HG02870 (cell line): Measurements from ENCODE around the gene ZBTB16.

Experiments
- ATAC-seq: cut with Tn5 transposase; IDR thresholded peaks from one replicate; pipeline ENCODE4 v1.9.1; 2021; ENCODE audit warnings: mild to moderate bottlenecking, moderate library complexity; ENCODE audit not compliant: unreplicated experiment

ZBTB16 gene

DNA sequence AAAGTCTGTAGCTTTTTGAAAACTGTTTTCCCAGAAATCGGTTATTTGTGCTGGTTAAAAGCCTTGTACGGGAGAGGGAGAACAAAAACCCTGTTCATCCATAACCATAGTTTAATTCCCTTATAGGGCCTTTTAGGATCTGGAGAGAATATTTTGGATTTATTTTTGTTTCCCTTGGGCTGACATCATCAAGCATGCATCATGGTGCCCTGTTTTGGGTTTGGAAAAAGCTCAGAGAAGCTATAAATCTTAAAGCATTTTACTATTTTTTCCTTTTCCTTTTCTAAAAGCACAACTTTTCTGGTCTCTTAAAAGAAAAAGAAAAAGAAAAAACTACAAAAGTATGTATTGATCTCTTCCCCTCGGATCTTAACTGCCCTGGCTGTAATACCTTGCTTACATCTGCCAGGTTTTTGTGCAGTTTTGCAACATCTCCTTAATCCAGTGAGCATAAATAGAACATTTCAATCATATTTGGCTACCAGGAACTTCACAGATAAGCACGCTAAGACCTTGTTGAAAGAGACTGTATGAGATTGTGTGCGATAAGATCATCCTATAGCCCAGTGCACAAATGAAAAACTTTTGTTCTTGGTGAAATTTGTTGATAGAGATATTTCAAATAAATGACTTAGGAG, 88.0 kb downstream of the ZBTB16 start:
- no peak for ATAC-seq

- no peak for ATAC-seq
Observed at GRCh38 chr11:114148013-114148382, 88.5 kb downstream of the ZBTB16 start.

DNA sequence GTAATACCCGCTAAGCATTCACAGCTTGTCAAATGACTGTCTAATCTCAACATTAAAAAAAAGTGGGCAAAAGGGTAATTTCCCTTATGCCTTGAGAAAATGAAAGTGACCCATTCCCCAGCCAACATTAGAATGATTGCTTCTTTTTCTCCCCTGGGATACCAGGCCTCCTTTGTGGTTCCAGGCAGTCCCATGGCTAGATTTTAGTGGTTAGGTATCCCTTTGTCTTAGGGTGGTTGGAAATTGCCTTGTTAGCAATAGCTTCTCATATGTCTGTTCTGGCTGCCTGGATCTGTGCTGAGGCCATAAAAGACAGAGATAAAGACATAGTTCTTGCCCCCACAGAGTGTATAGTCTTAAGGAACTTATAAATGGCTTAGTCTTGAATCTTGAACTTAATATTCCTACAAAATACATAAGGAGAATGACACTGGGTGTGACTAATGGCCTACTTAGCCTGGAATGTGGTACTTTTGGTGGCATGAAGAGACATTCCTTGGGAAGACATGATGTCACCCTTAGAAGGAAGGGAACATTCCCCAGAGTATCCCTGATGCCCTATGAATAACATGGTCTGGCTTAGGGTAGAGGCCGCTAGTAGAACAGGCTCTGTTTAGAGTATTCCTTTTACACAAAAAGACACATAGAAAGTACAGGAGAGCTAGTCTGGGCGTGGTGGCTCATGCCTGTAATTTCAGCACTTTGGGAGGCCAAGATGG, 90.3 kb downstream of the ZBTB16 start:
- ATAC-seq, result no peak

DNA sequence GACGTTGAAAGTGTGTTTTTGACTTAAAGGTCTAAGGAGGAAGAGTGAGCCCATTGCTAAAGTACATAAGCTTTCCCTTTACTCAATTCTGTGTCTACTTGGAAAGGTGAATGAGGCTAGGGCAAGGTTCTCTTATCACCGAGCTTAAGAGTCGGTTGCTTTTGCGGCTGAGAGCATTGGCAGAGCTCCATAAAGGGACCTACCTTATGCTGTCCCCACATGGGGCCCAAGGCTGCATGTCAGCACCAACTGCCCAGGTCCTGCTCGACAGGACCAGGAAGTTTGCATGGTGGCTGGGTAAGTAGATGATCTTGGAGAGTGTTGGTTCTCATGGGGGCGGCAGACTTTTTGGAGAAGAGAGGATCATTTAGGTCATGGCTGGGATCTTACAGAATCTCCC, 91.2 kb downstream of the ZBTB16 start:
- ATAC-seq, result no peak

DNA sequence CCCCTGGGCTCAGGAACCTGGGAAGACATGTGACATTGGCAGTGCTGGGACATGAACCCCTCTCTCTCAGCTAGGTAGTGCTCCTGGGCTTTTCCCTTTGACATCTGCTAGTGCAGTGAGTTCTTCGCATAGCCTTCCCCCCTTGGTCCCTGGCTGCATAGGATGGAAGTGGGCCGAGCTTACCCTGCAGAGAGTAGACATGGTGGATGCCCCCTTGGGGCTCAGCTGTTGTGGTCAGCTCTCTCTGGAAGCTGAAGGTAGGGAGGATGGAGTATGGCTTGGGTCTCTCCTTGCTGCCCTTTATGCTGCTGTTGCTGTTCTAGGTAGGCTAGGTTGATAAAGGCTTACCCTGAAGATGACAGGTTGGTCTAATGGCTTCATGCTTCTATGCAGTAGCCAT, 92.1 kb downstream of the ZBTB16 start:
- ATAC-seq, result no peak

DNA sequence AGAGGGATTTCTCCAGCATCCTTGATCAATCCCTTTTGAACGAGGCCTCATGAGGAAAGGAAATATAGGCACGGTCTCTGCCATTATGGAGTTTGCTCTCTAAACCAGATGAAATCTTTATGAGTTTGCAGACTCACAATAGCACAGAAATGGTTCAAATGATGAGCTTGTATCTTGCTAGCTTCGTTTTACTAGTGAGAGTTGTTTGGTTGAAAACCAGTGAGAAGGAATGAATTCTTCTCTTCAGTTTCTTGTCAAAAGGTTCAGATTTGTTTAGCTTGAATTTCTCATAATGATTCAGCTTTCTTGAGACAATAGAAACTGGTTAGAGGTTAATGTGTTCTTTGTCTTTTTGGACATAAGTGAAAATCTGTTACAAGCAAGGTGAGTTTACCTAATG, 92.7 kb downstream of the ZBTB16 start:
- no peak for ATAC-seq

DNA sequence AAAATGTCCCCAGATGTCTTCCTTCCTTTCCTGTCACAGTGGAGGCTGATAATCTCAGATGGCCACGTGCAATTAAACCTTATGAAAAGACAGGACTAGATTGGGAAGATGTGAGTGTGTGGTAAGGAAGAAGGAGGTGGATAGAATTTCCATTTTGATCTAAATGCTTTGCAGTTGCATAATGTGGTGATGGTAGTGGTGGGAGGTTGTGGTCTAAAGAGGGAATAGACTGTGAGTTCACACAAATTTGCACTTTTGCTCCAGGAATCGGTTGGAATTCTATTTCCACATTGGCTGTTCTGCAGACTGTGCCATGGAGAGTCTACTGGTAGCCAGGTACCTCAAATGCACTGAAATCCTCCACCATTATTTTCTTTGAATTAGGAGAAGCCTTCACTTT, 93.3 kb downstream of the ZBTB16 start:
- no peak for ATAC-seq

DNA sequence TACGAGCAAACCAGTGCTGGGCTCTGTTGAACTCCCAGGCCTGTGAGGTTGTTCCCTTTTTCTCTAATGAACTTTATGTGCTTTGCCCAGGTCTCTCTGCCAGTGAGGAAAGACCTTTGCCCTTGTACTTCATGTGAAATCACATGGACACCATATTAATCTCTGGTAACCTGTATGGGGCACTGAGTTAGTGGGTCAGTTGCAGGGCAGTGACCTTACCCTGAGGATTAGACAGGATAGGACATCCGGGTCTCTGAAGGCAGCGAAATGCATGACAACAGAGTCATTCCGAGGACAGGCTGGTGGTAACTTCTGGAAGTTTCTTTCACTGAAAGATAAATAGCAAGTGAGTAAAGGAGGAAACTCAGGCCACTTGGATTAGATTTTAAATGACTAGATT, 93.7 kb downstream of the ZBTB16 start:
- ATAC-seq, result no peak

DNA sequence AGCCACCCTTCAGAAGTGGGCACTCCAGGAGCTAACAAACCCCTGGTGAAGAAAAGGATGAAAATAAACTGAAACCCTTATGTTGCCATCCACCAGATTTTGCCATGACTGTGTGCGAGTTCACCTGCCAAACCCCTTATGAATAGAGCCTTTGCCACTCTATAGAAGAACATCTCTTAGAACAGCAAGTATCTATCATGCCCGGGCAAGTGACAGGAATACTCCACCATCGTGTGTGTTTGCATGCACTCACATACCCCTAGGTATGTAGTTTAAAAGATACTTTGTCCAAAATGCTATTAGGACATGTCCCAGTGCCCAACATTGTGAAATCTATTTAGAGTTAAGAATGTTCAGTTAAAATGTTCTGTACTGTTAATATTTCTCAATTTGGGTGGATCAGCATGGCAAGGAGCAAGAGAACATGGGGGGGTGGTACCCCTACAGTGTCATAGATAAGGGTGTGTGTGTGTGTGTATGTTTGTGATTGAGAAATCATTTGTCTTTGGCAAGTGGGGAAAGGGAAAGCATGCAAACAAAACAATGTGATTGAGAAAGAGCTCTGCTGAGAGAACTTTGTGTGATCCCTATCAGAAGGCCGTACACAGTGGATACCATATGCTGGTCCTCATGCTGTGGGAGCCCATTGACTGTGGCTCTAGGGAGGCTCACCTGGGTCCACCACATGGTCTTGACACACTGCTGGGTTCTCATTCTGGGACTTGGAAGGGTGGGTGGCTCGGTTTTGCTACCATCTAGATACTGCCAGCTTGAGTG, 94.9 kb downstream of the ZBTB16 start:
- ATAC-seq, result no peak

DNA sequence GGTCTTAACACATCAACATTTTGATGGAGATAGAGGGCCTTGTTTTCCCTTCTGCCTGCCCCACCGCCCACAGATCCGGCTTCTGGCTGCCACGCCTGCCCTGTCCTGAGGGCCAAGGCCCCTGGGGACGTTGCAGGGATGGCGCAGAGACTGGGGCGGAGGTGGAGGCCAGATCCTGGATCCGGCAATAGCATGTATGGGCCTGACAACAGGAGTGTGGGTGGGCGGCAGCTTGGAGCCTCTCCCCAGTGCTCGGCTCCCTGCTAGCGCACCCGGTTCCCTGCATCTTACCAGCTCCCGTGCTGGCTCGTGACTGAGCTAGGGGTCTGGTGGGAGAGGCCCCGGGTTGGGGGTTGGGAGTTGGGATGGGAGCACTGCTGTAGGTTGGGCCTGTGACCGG, 95.6 kb downstream of the ZBTB16 start:
- ATAC-seq, result no peak

GRCh38 chr11:114156131-114156581, 96.6 kb downstream of the ZBTB16 start:
- no peak for ATAC-seq

GRCh38 chr11:114156782-114157181, 97.3 kb downstream of the ZBTB16 start:
- ATAC-seq, result no peak

DNA sequence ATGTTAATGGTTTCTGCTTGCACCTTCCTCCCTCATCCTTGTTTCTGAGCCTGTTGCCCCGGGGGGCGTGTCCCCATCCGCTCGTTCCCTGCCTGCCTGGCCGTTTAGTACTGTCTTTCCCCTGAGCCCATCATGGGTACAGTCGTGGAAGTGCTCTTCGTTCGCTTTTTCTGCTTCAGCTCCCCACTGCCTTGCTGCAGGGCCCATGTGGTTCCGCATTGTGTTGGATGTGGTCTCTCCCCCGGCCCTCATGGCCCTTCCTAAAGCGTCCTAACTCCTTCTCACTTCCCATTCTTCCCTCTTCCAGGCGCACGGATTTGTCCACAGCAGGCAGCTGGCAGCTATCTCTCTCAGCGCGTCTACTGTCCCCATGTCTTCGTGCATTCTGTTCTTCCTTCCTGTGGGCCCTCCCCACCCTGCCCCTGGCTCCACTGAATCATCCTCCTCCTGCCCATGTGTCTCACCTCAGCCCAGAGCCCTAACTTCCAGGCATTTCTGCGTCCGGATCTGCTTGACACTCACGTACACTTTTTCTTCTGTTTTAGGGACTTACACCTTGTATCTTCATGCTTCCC, 98.1 kb downstream of the ZBTB16 start:
- ATAC-seq, result no peak

- no peak for ATAC-seq
Observed at GRCh38 chr11:114158421-114158820, 98.9 kb downstream of the ZBTB16 start.

- no peak for ATAC-seq
Observed at GRCh38 chr11:114158886-114159285, 99.4 kb downstream of the ZBTB16 start.

DNA sequence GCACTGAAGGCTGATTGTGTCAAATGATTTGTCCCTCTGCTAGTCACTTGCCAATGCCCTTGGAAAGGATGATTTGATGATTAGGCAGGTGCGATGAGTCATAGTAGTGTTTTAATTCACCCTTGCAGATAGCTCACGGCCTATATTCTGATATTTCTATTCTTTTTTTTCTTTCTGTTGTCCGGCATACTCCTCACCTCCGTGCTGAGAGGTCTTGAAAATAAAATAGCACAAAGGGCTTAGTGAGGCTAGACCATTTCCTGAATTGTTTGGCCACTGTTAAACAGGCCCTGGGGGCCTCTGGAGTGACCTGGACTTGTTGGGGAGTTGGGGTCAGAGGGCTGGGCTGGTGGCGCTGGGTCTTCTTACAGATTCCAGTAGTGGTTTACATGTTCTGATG, 99.8 kb downstream of the ZBTB16 start:
- ATAC-seq, result no peak

DNA sequence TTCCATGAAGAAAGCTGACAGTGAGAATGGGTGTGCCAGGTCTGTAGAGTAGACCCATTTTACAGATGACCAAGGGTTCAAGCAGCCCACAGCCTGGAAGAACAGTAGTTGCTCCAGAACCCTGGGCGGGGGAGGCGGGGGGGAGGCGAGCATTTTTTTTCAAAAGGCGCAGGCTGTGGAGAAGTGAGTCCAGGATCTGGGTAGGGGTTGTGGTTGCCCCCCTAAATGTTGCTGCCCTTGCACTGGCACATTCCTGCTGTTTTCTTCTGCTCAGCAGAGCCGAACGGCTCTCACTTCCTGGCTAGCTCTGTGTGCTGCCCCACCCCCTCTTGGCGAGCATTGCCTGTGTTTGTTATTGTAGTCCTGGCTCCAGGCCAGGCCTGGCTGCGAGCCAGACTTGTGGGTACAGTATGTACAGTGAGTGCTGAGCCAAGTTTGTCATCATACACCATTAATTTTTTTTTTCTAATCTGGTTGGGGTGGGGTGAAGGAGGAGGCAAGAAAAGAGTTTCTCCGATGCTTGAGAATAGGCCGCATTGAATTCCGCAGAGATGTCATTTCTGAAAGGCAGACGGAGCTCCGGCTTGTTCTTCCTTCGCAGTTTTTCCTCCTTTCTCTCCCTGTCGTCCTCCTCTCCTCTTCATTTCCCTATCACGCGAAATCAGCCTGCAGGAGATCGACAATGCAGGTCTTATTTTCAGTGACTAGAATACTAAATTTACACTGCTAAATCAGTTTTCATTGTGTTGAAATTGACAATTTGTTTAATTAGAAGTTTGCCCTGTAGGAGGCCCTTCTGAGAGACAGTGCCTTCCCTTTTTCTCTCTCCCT, 100.5 kb downstream of the ZBTB16 start:
- ATAC-seq, result no peak

DNA sequence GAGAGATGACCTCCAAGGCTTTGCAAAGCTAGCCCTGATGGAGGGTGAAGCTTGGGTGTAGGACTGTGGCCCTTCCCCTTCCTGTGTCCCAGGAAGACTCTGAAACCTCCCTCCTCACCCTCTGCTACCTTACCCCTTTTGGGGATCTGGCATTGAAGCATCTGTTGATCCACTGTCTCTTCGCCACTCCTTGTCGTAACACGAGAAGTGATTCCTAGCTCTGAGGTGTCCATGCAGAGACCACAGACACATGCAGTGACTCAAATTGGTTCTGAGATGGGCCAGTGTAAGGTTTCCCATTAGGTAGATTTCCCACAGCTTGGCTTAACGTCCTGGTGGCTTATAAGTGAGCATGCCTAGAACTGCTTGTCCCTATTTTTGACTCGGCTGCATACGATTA, 101.4 kb downstream of the ZBTB16 start:
- no peak for ATAC-seq

DNA sequence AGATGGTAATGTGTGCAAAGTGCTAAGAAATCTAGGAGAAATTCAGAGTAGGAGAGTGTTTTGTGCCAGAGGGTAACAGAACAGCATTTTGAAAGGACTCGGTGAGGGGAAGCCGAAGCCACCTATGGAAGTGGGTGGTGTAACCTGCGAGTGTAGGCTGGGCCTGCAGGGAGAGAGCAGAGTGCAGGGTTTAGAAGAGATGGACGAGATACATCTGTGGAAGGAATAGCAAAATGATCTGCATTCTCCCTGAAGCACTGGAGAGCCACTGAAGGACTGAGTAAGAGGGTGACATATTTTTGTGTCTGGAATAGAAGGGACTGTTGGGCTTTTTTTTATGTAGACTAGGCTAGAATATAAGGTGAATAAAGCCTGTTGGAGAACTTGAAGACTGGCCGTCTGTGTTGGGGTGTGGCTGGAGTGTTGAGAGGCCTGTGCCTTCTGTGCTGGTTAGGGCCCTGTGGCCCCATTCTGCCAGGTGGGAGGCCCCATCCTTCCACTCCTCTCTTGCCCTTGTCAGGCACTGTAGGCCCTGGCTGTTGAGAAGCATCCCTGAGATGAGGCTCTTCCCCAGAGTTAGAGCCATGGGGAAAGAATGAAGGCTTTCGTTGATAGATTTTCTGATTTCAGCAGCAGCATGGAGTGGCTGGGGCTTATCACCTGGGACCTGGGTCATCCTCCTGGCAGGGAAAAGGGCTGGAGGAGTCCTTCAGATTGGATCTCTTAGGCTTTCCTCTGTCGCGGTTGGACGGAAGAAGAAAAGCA, 102.2 kb downstream of the ZBTB16 start:
- ATAC-seq, result no peak

DNA sequence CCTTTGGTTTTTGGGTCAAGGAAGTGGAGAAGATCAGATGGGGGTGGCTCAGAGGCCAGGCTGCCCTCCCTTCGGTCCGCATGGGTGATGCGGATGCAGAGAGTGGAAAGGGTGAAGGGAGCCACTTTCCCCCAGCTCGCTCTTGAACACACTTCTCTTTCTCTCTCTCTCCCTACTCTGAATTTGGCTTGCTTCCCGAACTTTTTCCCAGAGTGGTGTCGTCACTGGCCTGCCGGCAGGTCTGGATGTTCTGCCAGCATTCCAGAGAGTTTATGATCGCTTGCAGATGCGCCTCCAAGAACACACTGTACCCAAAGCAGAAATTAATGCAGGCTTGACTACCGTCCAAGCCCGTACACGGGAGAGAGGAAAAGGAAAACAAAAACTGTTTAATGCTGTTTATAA, 103.2 kb downstream of the ZBTB16 start:
- ATAC-seq, result no peak
